IMR-90 (cell line): ENCODE measurements around the gene CCSER1. TPM values are rescaled to one million over a fixed set of nuclear protein-coding genes. Genes with fewer than 3 reads are reported as not detected.

ENCODE experiments used
- ATAC-seq: fragments of 200-7000 bp; cut with Tn5 transposase; 2 replicates; pipeline ENCODE4 v1.9.1; 2020; ENCODE audit warnings: low read depth, mild to moderate bottlenecking, moderate library complexity
- BruUV-seq: library from RNA; stranded (reverse); fragments of 400-500 nt; replicated peaks from 2 replicates; lab custom pipeline; 2021; lab: Mats Ljungman, UMichigan
- CTCF ChIA-PET: fragments of 300-600 bp; formaldehyde crosslinking; extraction: SDS; loops from one replicate; lab custom pipeline; 2021; ENCODE audit warnings: antibody characterized with exemption; lab: Yijun Ruan, JAX
- POLR2A ChIA-PET: fragments of 300-600 bp; sonication (Branson Sonifier 250); formaldehyde crosslinking; loops from one replicate; lab custom pipeline; 2022; ENCODE audit warnings: antibody characterized with exemption; ENCODE audit not compliant: unreplicated experiment; lab: Charles Lee
- DNase-seq: peaks from one replicate; pipeline ENCODE4 v3.0.0; 2013
- H2AFZ ChIP-seq: replicated peaks from 2 replicates; pipeline ENCODE3; 2013; ENCODE audit warnings: low read length, mild to moderate bottlenecking; ENCODE audit not compliant: poor library complexity
- H2AK5ac ChIP-seq: 2 replicates; pipeline ENCODE4 v1.6.1; 2013; ENCODE audit warnings: low read depth, low read length, inconsistent platforms
- H2AK9ac ChIP-seq: replicated peaks from 2 replicates; pipeline ENCODE3; 2013; ENCODE audit warnings: mild to moderate bottlenecking, low read depth, low read length, moderate library complexity; ENCODE audit not compliant: poor library complexity
- H2BK120ac ChIP-seq: 2 replicates; pipeline ENCODE4 v1.6.1; 2013; ENCODE audit warnings: low read depth, low read length, inconsistent platforms
- H2BK15ac ChIP-seq: 3 replicates; pipeline ENCODE4 v1.6.1; 2013; ENCODE audit warnings: low read depth, low read length, inconsistent platforms
- H2BK20ac ChIP-seq: 2 replicates; pipeline ENCODE4 v1.6.1; 2013; ENCODE audit warnings: low read depth, mild to moderate bottlenecking, inconsistent platforms, low read length, moderate library complexity
- H2BK5ac ChIP-seq: 2 replicates; pipeline ENCODE4 v1.6.1; 2013; ENCODE audit warnings: mild to moderate bottlenecking, low read depth, low read length, inconsistent platforms; ENCODE audit not compliant: poor library complexity, severe bottlenecking
- H3K14ac ChIP-seq: replicated peaks from 2 replicates; pipeline ENCODE4 v1.6.1; 2013; ENCODE audit warnings: low read depth, low read length, inconsistent platforms
- H3K18ac ChIP-seq: 2 replicates; pipeline ENCODE4 v1.6.1; 2013; ENCODE audit warnings: low read depth, low read length, control low read depth
- H3K23ac ChIP-seq: 2 replicates; pipeline ENCODE4 v1.6.1; 2013; ENCODE audit warnings: low read depth, low read length, inconsistent platforms
- H3K27ac ChIP-seq: 2 replicates; pipeline ENCODE4 v1.5.1; 2013; ENCODE audit warnings: mild to moderate bottlenecking, control low read depth, low read length; ENCODE audit not compliant: insufficient read depth
- H3K27me3 ChIP-seq: 2 replicates; pipeline ENCODE4 v1.6.1; 2013; ENCODE audit warnings: low read length; ENCODE audit not compliant: control insufficient read depth, insufficient read depth
- H3K36me3 ChIP-seq: 2 replicates; pipeline ENCODE4 v1.6.1; 2013; ENCODE audit warnings: low read length, mixed read lengths; ENCODE audit not compliant: control insufficient read depth, insufficient read depth
- H3K4ac ChIP-seq: 2 replicates; pipeline ENCODE4 v1.6.1; 2013; ENCODE audit warnings: low read depth, low read length, inconsistent platforms
- H3K4me1 ChIP-seq: 2 replicates; pipeline ENCODE4 v1.6.1; 2013; ENCODE audit warnings: low read length, mixed read lengths; ENCODE audit not compliant: control insufficient read depth, insufficient read depth
- H3K4me2 ChIP-seq: 2 replicates; pipeline ENCODE4 v1.6.1; 2013; ENCODE audit warnings: low read depth, mild to moderate bottlenecking, control low read depth, low read length, moderate library complexity
- H3K4me3 ChIP-seq: 2 replicates; pipeline ENCODE4 v1.5.1; 2013; ENCODE audit warnings: low read depth, mild to moderate bottlenecking, control low read depth, low read length, moderate library complexity; ENCODE audit not compliant: insufficient read depth
- H3K56ac ChIP-seq: 2 replicates; pipeline ENCODE4 v1.6.1; 2013; ENCODE audit warnings: low read length, inconsistent platforms; ENCODE audit not compliant: insufficient read depth; ENCODE audit errors: extremely low read depth
- H3K79me1 ChIP-seq, 2 experiments: 2 replicates each; pipeline ENCODE4 v1.6.1; 2013; ENCODE audit warnings: low read length in 2 of 2, inconsistent platforms in 1 of 2, low read depth in 1 of 2
- H3K9ac ChIP-seq: 2 replicates; pipeline ENCODE4 v1.6.1; 2013; ENCODE audit warnings: low read depth, low read length, control low read depth
- H3K9me1 ChIP-seq: 2 replicates; pipeline ENCODE4 v1.6.1; 2013; ENCODE audit warnings: low read length, inconsistent platforms; ENCODE audit not compliant: insufficient read depth
- H3K9me3 ChIP-seq: 2 replicates; pipeline ENCODE4 v1.6.1; 2013; ENCODE audit warnings: low read length; ENCODE audit not compliant: control insufficient read depth, insufficient read depth
- H4K20me1 ChIP-seq: 2 replicates; pipeline ENCODE4 v1.6.1; 2013; ENCODE audit warnings: low read length, inconsistent platforms; ENCODE audit not compliant: insufficient read depth
- H4K5ac ChIP-seq: 2 replicates; pipeline ENCODE4 v1.6.1; 2013; ENCODE audit warnings: mild to moderate bottlenecking, low read depth, low read length, control low read depth
- H4K8ac ChIP-seq, 2 experiments: 2 replicates each; pipeline ENCODE4 v1.6.1; 2013; ENCODE audit warnings: low read depth in 2 of 2, low read length in 2 of 2, control low read depth in 1 of 2, inconsistent platforms in 1 of 2
- H4K91ac ChIP-seq: 2 replicates; pipeline ENCODE4 v1.6.1; 2013; ENCODE audit warnings: low read depth, low read length, inconsistent platforms; ENCODE audit not compliant: insufficient read depth
- ELK1 ChIP-seq: fragments of 150-350 bp; IDR thresholded peaks from 2 replicates; pipeline ENCODE4 v1.6.1; 2016; ENCODE audit warnings: low read depth, mild to moderate bottlenecking, low read length, moderate library complexity, borderline replicate concordance
- MAZ ChIP-seq: IDR thresholded peaks from 2 replicates; pipeline ENCODE4 v1.6.1; 2012; ENCODE audit warnings: low read depth, mild to moderate bottlenecking, low read length, improper control_type of control experiment, moderate library complexity, borderline replicate concordance
- whole genome bisulfite sequencing, 2 experiments: methylation state at CpG; one replicate each; pipeline versions ENCODE4 v1.1.5 to v1.1.7; 2013; ENCODE audit warnings: missing lambda C conversion rate in 2 of 2; ENCODE audit not compliant: insufficient read length in 1 of 2; ENCODE audit errors: extremely low coverage in 2 of 2; 5-methylcytosine and 5-hydroxymethylcytosine counted together
- dilution Hi-C: fragments of 300-500 bp; cut with HindIII; formaldehyde crosslinking; loops from one replicate; pipeline ENCODE4 v1.14.3; 2018; ENCODE audit warnings: low sequenced_read_pairs; ENCODE audit not compliant: unreplicated experiment
- in situ Hi-C: fragments of 300-500 bp; cut with MboI; formaldehyde crosslinking; loops from 3 replicates; pipeline ENCODE4 v1.14.3; 2019; ENCODE audit warnings: low sequenced_read_pairs, inconsistent platforms, mixed read lengths
- intact Hi-C: fragments of 100-400 bp; cut with micrococcal nuclease; formaldehyde crosslinking; loops from 2 replicates; pipeline ENCODE4 v1.10.0; 2022
- polyA plus RNA-seq, 3 experiments: library from polyadenylated mRNA; depleted of rRNA; stranded (reverse); fragments of >200 nt; gene quantifications; 2 replicates each; pipeline ENCODE4 v1.2.3, GENCODE V29; 2012; ENCODE audit warnings: low replicate concordance in 1 of 3
- total RNA-seq: library from RNA; depleted of rRNA; stranded (reverse); fragments of >200 nt; gene quantifications from 2 replicates; pipeline ENCODE4 v1.2.3, GENCODE V29; 2012

CCSER1 gene
- total and polyA plus RNA-seq, 2 of the 4 experiments (the other 2 are of a cell fraction) = not detected

DNA sequence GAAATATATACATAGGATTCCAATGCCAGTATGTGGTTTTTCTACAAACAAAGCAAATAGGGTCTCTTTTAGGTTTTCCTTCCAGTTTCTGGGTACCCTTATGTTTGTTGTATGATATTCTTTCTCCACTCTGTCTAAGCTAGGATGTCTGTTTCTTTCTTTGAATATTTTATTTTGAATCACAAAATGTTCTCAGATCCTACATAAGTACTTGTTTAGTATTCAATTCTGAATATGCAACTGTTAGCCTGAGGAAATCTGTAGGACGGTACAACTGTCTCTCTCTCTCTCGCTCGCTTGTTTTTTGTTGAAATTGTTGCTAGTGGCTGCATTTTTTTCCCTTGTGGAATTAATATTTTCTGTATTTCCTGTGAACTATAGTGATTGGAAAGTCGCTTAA, 163.2 kb downstream of the CCSER1 start:
- in situ Hi-C loops = loop anchor here (25.0 kb wide), 1 partner anchor 278 kb away; no protein-coding TSS in a partner anchor
- no peaks in the 10 kb centered on the region for H3K27me3 ChIP-seq
- H3K79me1 ChIP-seq = no peaks in the 10 kb centered on the region
- no peaks in the 10 kb centered on the region for H3K4me1 ChIP-seq
- H3K14ac ChIP-seq = no peak overlapping the region
- no TSS peak for BruUV-seq
- no peak overlapping the region for H2BK5ac ChIP-seq
- no peak overlapping the region for H3K4me3 ChIP-seq
- H2BK15ac ChIP-seq = no peak overlapping the region
- H2BK120ac ChIP-seq = no peak overlapping the region
- H3K4me2 ChIP-seq = no peak overlapping the region
- H3K9ac ChIP-seq = no peak overlapping the region
- H3K9me3 ChIP-seq = no peaks in the 10 kb centered on the region
- no peak overlapping the region for H3K18ac ChIP-seq
- no peak overlapping the region for H4K91ac ChIP-seq
- no peak overlapping the region for H3K23ac ChIP-seq
- no peak overlapping the region for H3K56ac ChIP-seq
- H3K36me3 ChIP-seq = no peaks in the 10 kb centered on the region
- H3K27ac ChIP-seq = no peak overlapping the region
- DNase-seq = no peak
- ChIA-PET POLR2A (no interaction called here), CTCF (no interaction called here)
- dilution Hi-C loops = no loop called here
- H4K5ac ChIP-seq = no peak overlapping the region
- no peaks in the 10 kb centered on the region for H4K20me1 ChIP-seq
- H2BK20ac ChIP-seq = no peak overlapping the region
- no peak overlapping the region for H2AFZ ChIP-seq
- no CpG with 5 or more reads among the region's 4 CpGs for WGBS, 2 experiments
- intact Hi-C loops = loop anchor here (5.0 kb wide), 3 partner anchors 263 to 853 kb away; no protein-coding TSS in a partner anchor
- no peak overlapping the region for H2AK5ac ChIP-seq
- no peak for ATAC-seq
- no peak overlapping the region for H3K4ac ChIP-seq
- TF ChIP-seq MAZ (no peak), ELK1 (no peak)
- H3K9me1 ChIP-seq = no peaks in the 10 kb centered on the region
- H4K8ac ChIP-seq = no peak overlapping the region
- H2AK9ac ChIP-seq = no peak overlapping the region
